Urothelium cell line (cell line): ENCODE results near the gene ITGB8.

Experiments used
- DNase-seq: peaks from one replicate; pipeline ENCODE4 v3.0.0; 2011; ENCODE audit warnings: low spot score, mixed read lengths
- FAIRE-seq: peaks from 2 replicates; lab custom pipeline; 2011; peaks lifted over from hg19 to GRCh38; lab: Jason Lieb, UNC

ITGB8 gene

GRCh38 chr7:20449176-20449575 is 118.5 kb downstream of the ITGB8 start:
- DNase-seq (no peak), FAIRE-seq (no peak)

GRCh38 chr7:20450536-20450935 is 119.8 kb downstream of the ITGB8 start:
- FAIRE-seq = no peak

DNA sequence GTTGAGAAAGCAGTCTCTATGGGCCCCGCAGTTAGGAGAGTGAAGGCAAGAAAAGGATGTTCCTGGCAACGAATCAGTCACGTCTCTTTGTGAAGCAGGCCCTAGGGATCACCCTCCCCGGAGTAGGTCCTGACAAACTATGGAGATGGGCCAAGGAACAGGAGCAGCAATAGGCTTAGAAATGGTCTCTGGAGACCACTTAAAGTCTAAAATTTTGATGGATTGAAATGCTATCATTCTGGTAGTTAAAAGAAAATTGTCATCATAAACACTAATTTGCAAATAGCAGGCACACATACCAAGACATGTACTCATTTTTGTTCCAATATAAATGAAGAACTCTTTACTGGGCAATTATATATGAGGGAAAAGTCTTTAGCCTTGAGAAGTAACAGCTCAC is 123.5 kb downstream of the ITGB8 start:
- DNase-seq = no peak
- FAIRE-seq = no peak

More at GRCh38 chr7:20450536-20450935, 119.8 kb downstream of the ITGB8 start:
- no peak for DNase-seq

GRCh38 chr7:20456701-20457100 is 126.0 kb downstream of the ITGB8 start:
- DNase-seq (no peak), FAIRE-seq (no peak)

- no peak for FAIRE-seq
Observed at GRCh38 chr7:20458521-20458920, 127.8 kb downstream of the ITGB8 start.

GRCh38 chr7:20459419-20459818 is 128.7 kb downstream of the ITGB8 start:
- no peak for DNase-seq
- FAIRE-seq = no peak

More at GRCh38 chr7:20458521-20458920, 127.8 kb downstream of the ITGB8 start:
- DNase-seq = no peak

- FAIRE-seq = no peak
- no peak for DNase-seq
Observed at GRCh38 chr7:20464891-20465290, 134.2 kb downstream of the ITGB8 start.
